IMR-90 (cell line): ENCODE data around the gene PLSCR3. TPM values are rescaled to one million over a fixed set of nuclear protein-coding genes. Genes with fewer than 3 reads are reported as not detected.

Source experiments
- ATAC-seq: fragments of 200-7000 bp; cut with Tn5 transposase; 2 replicates; pipeline ENCODE4 v1.9.1; 2020; ENCODE audit warnings: low read depth, mild to moderate bottlenecking, moderate library complexity
- BruUV-seq: library from RNA; stranded (reverse); fragments of 400-500 nt; replicated peaks from 2 replicates; lab custom pipeline; 2021; lab: Mats Ljungman, UMichigan
- CTCF ChIA-PET: fragments of 300-600 bp; formaldehyde crosslinking; extraction: SDS; loops from one replicate; lab custom pipeline; 2021; ENCODE audit warnings: antibody characterized with exemption; lab: Yijun Ruan, JAX
- POLR2A ChIA-PET: fragments of 300-600 bp; sonication (Branson Sonifier 250); formaldehyde crosslinking; loops from one replicate; lab custom pipeline; 2022; ENCODE audit warnings: antibody characterized with exemption; ENCODE audit not compliant: unreplicated experiment; lab: Charles Lee
- DNase-seq: peaks from one replicate; pipeline ENCODE4 v3.0.0; 2013
- H2AFZ ChIP-seq: replicated peaks from 2 replicates; pipeline ENCODE3; 2013; ENCODE audit warnings: low read length, mild to moderate bottlenecking; ENCODE audit not compliant: poor library complexity
- H2AK5ac ChIP-seq: 2 replicates; pipeline ENCODE4 v1.6.1; 2013; ENCODE audit warnings: low read depth, low read length, inconsistent platforms
- H2AK9ac ChIP-seq: replicated peaks from 2 replicates; pipeline ENCODE3; 2013; ENCODE audit warnings: mild to moderate bottlenecking, low read depth, low read length, moderate library complexity; ENCODE audit not compliant: poor library complexity
- H2BK120ac ChIP-seq: 2 replicates; pipeline ENCODE4 v1.6.1; 2013; ENCODE audit warnings: low read depth, low read length, inconsistent platforms
- H2BK15ac ChIP-seq: 3 replicates; pipeline ENCODE4 v1.6.1; 2013; ENCODE audit warnings: low read depth, low read length, inconsistent platforms
- H2BK20ac ChIP-seq: 2 replicates; pipeline ENCODE4 v1.6.1; 2013; ENCODE audit warnings: low read depth, mild to moderate bottlenecking, inconsistent platforms, low read length, moderate library complexity
- H2BK5ac ChIP-seq: 2 replicates; pipeline ENCODE4 v1.6.1; 2013; ENCODE audit warnings: mild to moderate bottlenecking, low read depth, low read length, inconsistent platforms; ENCODE audit not compliant: poor library complexity, severe bottlenecking
- H3K14ac ChIP-seq: replicated peaks from 2 replicates; pipeline ENCODE4 v1.6.1; 2013; ENCODE audit warnings: low read depth, low read length, inconsistent platforms
- H3K18ac ChIP-seq: 2 replicates; pipeline ENCODE4 v1.6.1; 2013; ENCODE audit warnings: low read depth, low read length, control low read depth
- H3K23ac ChIP-seq: 2 replicates; pipeline ENCODE4 v1.6.1; 2013; ENCODE audit warnings: low read depth, low read length, inconsistent platforms
- H3K27ac ChIP-seq: 2 replicates; pipeline ENCODE4 v1.5.1; 2013; ENCODE audit warnings: mild to moderate bottlenecking, control low read depth, low read length; ENCODE audit not compliant: insufficient read depth
- H3K27me3 ChIP-seq: 2 replicates; pipeline ENCODE4 v1.6.1; 2013; ENCODE audit warnings: low read length; ENCODE audit not compliant: control insufficient read depth, insufficient read depth
- H3K36me3 ChIP-seq: 2 replicates; pipeline ENCODE4 v1.6.1; 2013; ENCODE audit warnings: low read length, mixed read lengths; ENCODE audit not compliant: control insufficient read depth, insufficient read depth
- H3K4ac ChIP-seq: 2 replicates; pipeline ENCODE4 v1.6.1; 2013; ENCODE audit warnings: low read depth, low read length, inconsistent platforms
- H3K4me1 ChIP-seq: 2 replicates; pipeline ENCODE4 v1.6.1; 2013; ENCODE audit warnings: low read length, mixed read lengths; ENCODE audit not compliant: control insufficient read depth, insufficient read depth
- H3K4me2 ChIP-seq: 2 replicates; pipeline ENCODE4 v1.6.1; 2013; ENCODE audit warnings: low read depth, mild to moderate bottlenecking, control low read depth, low read length, moderate library complexity
- H3K4me3 ChIP-seq: 2 replicates; pipeline ENCODE4 v1.5.1; 2013; ENCODE audit warnings: low read depth, mild to moderate bottlenecking, control low read depth, low read length, moderate library complexity; ENCODE audit not compliant: insufficient read depth
- H3K56ac ChIP-seq: 2 replicates; pipeline ENCODE4 v1.6.1; 2013; ENCODE audit warnings: low read length, inconsistent platforms; ENCODE audit not compliant: insufficient read depth; ENCODE audit errors: extremely low read depth
- H3K79me1 ChIP-seq, 2 experiments: 2 replicates each; pipeline ENCODE4 v1.6.1; 2013; ENCODE audit warnings: low read length in 2 of 2, inconsistent platforms in 1 of 2, low read depth in 1 of 2
- H3K9ac ChIP-seq: 2 replicates; pipeline ENCODE4 v1.6.1; 2013; ENCODE audit warnings: low read depth, low read length, control low read depth
- H3K9me1 ChIP-seq: 2 replicates; pipeline ENCODE4 v1.6.1; 2013; ENCODE audit warnings: low read length, inconsistent platforms; ENCODE audit not compliant: insufficient read depth
- H3K9me3 ChIP-seq: 2 replicates; pipeline ENCODE4 v1.6.1; 2013; ENCODE audit warnings: low read length; ENCODE audit not compliant: control insufficient read depth, insufficient read depth
- H4K20me1 ChIP-seq: 2 replicates; pipeline ENCODE4 v1.6.1; 2013; ENCODE audit warnings: low read length, inconsistent platforms; ENCODE audit not compliant: insufficient read depth
- H4K5ac ChIP-seq: 2 replicates; pipeline ENCODE4 v1.6.1; 2013; ENCODE audit warnings: mild to moderate bottlenecking, low read depth, low read length, control low read depth
- H4K8ac ChIP-seq, 2 experiments: 2 replicates each; pipeline ENCODE4 v1.6.1; 2013; ENCODE audit warnings: low read depth in 2 of 2, low read length in 2 of 2, control low read depth in 1 of 2, inconsistent platforms in 1 of 2
- H4K91ac ChIP-seq: 2 replicates; pipeline ENCODE4 v1.6.1; 2013; ENCODE audit warnings: low read depth, low read length, inconsistent platforms; ENCODE audit not compliant: insufficient read depth
- BHLHE40 ChIP-seq: fragments of 150-350 bp; IDR thresholded peaks from 2 replicates; pipeline ENCODE4 v1.6.1; 2016; ENCODE audit warnings: mild to moderate bottlenecking, low read depth, low read length
- CEBPB ChIP-seq: IDR thresholded peaks from 2 replicates; pipeline ENCODE4 v1.6.1; 2012; ENCODE audit warnings: low read depth, low read length, improper control_type of control experiment
- CHD1 ChIP-seq: IDR thresholded peaks from 2 replicates; pipeline ENCODE4 v1.6.1; 2012; ENCODE audit warnings: low read depth, low read length, improper control_type of control experiment
- CTCF ChIP-seq: conservative IDR thresholded peaks from 2 replicates; pipeline ENCODE4 v1.5.1; 2012; ENCODE audit warnings: mild to moderate bottlenecking, low read depth, low read length, improper control_type of control experiment
- ELK1 ChIP-seq: fragments of 150-350 bp; IDR thresholded peaks from 2 replicates; pipeline ENCODE4 v1.6.1; 2016; ENCODE audit warnings: low read depth, mild to moderate bottlenecking, low read length, moderate library complexity, borderline replicate concordance
- FOS ChIP-seq: fragments of 150-350 bp; IDR thresholded peaks from 2 replicates; pipeline ENCODE4 v1.6.1; 2016; ENCODE audit warnings: low read depth, low read length
- MAFK ChIP-seq: IDR thresholded peaks from 2 replicates; pipeline ENCODE4 v1.6.1; 2012; ENCODE audit warnings: low read depth, low read length, improper control_type of control experiment
- MAZ ChIP-seq: IDR thresholded peaks from 2 replicates; pipeline ENCODE4 v1.6.1; 2012; ENCODE audit warnings: low read depth, mild to moderate bottlenecking, low read length, improper control_type of control experiment, moderate library complexity, borderline replicate concordance
- MXI1 ChIP-seq: IDR thresholded peaks from 2 replicates; pipeline ENCODE4 v1.6.1; 2012; ENCODE audit warnings: low read depth, mild to moderate bottlenecking, low read length, moderate library complexity, borderline replicate concordance
- NFE2L2 ChIP-seq: fragments of 150-350 bp; IDR thresholded peaks from 2 replicates; pipeline ENCODE4 v1.6.1; 2016; ENCODE audit warnings: low read depth, mild to moderate bottlenecking, low read length
- POLR2A ChIP-seq: IDR thresholded peaks from 2 replicates; pipeline ENCODE4 v1.6.1; 2012; ENCODE audit warnings: mild to moderate bottlenecking, low read depth, low read length
- RAD21 ChIP-seq: IDR thresholded peaks from 2 replicates; pipeline ENCODE4 v1.6.1; 2012; ENCODE audit warnings: low read length, improper control_type of control experiment
- RFX5 ChIP-seq: IDR thresholded peaks from 2 replicates; pipeline ENCODE4 v1.8.0; 2012; ENCODE audit warnings: low read depth, mild to moderate bottlenecking, low read length, moderate library complexity
- SMC3 ChIP-seq: fragments of 150-350 bp; IDR thresholded peaks from 2 replicates; pipeline ENCODE4 v1.6.1; 2016; ENCODE audit warnings: low read depth, mild to moderate bottlenecking, antibody characterized with exemption, low read length, moderate library complexity
- USF2 ChIP-seq: fragments of 150-350 bp; IDR thresholded peaks from 2 replicates; pipeline ENCODE4 v1.6.1; 2017; ENCODE audit warnings: mild to moderate bottlenecking, antibody characterized with exemption, low read length, low read depth
- WGBS, 2 experiments: methylation state at CpG; one replicate each; pipeline versions ENCODE4 v1.1.5 to v1.1.7; 2013; ENCODE audit warnings: missing lambda C conversion rate in 2 of 2; ENCODE audit not compliant: insufficient read length in 1 of 2; ENCODE audit errors: extremely low coverage in 2 of 2; 5-methylcytosine and 5-hydroxymethylcytosine counted together
- dilution Hi-C: fragments of 300-500 bp; cut with HindIII; formaldehyde crosslinking; loops from one replicate; pipeline ENCODE4 v1.14.3; 2018; ENCODE audit warnings: low sequenced_read_pairs; ENCODE audit not compliant: unreplicated experiment
- in situ Hi-C: fragments of 300-500 bp; cut with MboI; formaldehyde crosslinking; loops from 3 replicates; pipeline ENCODE4 v1.14.3; 2019; ENCODE audit warnings: low sequenced_read_pairs, inconsistent platforms, mixed read lengths
- intact Hi-C: fragments of 100-400 bp; cut with micrococcal nuclease; formaldehyde crosslinking; loops from 2 replicates; pipeline ENCODE4 v1.10.0; 2022
- polyA plus RNA-seq, 3 experiments: library from polyadenylated mRNA; depleted of rRNA; stranded (reverse); fragments of >200 nt; gene quantifications; 2 replicates each; pipeline ENCODE4 v1.2.3, GENCODE V29; 2012; ENCODE audit warnings: low replicate concordance in 1 of 3
- total RNA-seq: library from RNA; depleted of rRNA; stranded (reverse); fragments of >200 nt; gene quantifications from 2 replicates; pipeline ENCODE4 v1.2.3, GENCODE V29; 2012

PLSCR3 gene
- total and polyA plus RNA-seq, 2 of the 4 experiments (the other 2 are of a cell fraction) = 6.1 to 116 TPM

- Histone ChIP-seq H4K5ac (no peak within 1 kb of the TSS), H3K18ac (no peak within 1 kb of the TSS), H3K79me1 (no peaks in the 10 kb centered on the region), H2BK5ac (no peak within 1 kb of the TSS), H2BK20ac (no peak within 1 kb of the TSS), H3K9me3 (no peaks in the 10 kb centered on the region), H4K8ac (no peak within 1 kb of the TSS), H3K56ac (no peak within 1 kb of the TSS), H2BK15ac (no peak within 1 kb of the TSS), H2AK9ac (peak within 1 kb of the TSS; percentile 42), H3K4me2 (no peak within 1 kb of the TSS), H2AFZ (no peak within 1 kb of the TSS), H3K27ac (no peak within 1 kb of the TSS), H3K4ac (no peak within 1 kb of the TSS), H3K23ac (no peak within 1 kb of the TSS), H3K9me1 (0 out of 2 replicates have a peak, but pooled peaks cover 6% of the 10 kb centered on the region), H4K20me1 (peaks cover 7% of the 10 kb centered on the region; the same call in 1 of the 2 replicates), H4K91ac (no peak within 1 kb of the TSS), H3K14ac (no peak within 1 kb of the TSS), H3K4me3 (no peak within 1 kb of the TSS), H2BK120ac (no peak within 1 kb of the TSS), H3K9ac (no peak within 1 kb of the TSS), H3K36me3 (peaks cover 21% of the 10 kb centered on the region), H3K4me1 (no peaks in the 10 kb centered on the region), H3K27me3 (no peaks in the 10 kb centered on the region), H2AK5ac (no peak within 1 kb of the TSS)
- in situ Hi-C loops = no loop called here
- intact Hi-C loops = no loop called here
- DNase-seq = no peak
- no TSS peak for BruUV-seq
- ATAC-seq = no peak
- dilution Hi-C loops = no loop called here
- CTCF ChIA-PET = interaction anchor here (0.5 kb wide), 1 partner anchor 111 kb away, joined by 7 read pairs; no protein-coding TSS in a partner anchor
- POLR2A ChIA-PET = interaction anchor here (1.0 kb wide), 1 partner anchor 14 kb away, joined by 3 read pairs; no protein-coding TSS in a partner anchor
- WGBS, 2 experiments = 33% methylated on average over 6 of the region's 17 CpGs; no CpG with 5 or more reads in 1 of the 2 experiments
- no peak for TF ChIP-seq ELK1
- TF ChIP-seq SMC3 = no peak
- TF ChIP-seq RAD21 = no peak
- TF ChIP-seq CTCF = no peak
- no peak for TF ChIP-seq FOS
- TF ChIP-seq MAZ = no peak
- no peak for TF ChIP-seq RFX5
- no peak for TF ChIP-seq MXI1
- no peak for TF ChIP-seq MAFK
- no peak for TF ChIP-seq NFE2L2
- no peak for TF ChIP-seq CEBPB
- no peak for TF ChIP-seq POLR2A
- no peak for TF ChIP-seq USF2
- no peak for TF ChIP-seq BHLHE40
- no peak for TF ChIP-seq CHD1
These were observed 25.7 kb upstream of the PLSCR3 start, which contains the start of gene SPEM1 for GRCh38 chr17:7419819-7420610. TSS of gene SPEM1 (plus strand) at chr17:7420324. CDS start at chr17:7420385, 61 bp downstream.
